Measurements from ENCODE around the gene PRR5L.

Gene PRR5L

GRCh38 chr11:36436064-36436463 is 140.0 kb downstream of the PRR5L start:
- DNase-seq (ENCODE audit: low read depth): no peak

DNA sequence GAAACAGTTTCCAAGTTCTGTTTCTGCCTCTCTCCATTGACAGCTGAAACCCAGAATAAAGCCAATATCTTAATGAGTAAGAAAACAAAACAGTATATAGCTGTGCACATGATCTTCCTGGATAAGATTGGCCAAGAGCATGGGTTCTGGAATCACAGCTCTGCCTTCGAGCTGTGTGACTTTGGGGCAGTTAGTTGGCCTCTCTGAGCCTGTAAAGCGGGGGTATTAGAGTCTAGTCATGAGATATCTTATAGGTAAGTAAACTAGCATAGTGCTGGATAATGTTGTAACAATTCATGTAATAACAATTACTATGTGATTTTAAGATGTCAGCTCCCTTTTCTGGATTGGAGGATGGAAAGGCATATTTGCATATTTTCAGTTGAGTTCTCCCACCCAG is 140.5 kb downstream of the PRR5L start:
- DNase-seq (ENCODE audit: low read depth): no peak

- no peak for DNase-seq (ENCODE audit: low read depth)
Measured at GRCh38 chr11:36437413-36437812, 141.3 kb downstream of the PRR5L start.

DNA sequence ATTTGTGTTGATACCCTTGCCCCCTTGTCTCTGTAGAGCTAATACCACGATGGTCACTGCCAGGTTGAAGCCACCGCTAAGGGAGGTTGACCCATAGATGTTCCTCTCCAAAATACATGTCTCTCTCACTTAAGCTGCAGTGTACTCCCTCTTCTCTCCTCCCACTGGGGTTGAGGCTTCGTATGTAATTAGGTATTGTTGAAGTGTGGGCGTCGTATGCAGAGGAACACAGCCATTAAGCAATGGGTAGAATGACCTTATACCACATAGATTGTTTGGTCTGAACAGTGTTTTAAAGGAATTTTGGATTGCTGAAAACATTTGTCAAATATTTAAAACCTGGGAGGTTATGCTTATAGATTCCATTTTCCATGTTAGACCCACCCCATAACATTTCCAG is 142.0 kb downstream of the PRR5L start:
- no peak for DNase-seq (ENCODE audit: low read depth)

DNA sequence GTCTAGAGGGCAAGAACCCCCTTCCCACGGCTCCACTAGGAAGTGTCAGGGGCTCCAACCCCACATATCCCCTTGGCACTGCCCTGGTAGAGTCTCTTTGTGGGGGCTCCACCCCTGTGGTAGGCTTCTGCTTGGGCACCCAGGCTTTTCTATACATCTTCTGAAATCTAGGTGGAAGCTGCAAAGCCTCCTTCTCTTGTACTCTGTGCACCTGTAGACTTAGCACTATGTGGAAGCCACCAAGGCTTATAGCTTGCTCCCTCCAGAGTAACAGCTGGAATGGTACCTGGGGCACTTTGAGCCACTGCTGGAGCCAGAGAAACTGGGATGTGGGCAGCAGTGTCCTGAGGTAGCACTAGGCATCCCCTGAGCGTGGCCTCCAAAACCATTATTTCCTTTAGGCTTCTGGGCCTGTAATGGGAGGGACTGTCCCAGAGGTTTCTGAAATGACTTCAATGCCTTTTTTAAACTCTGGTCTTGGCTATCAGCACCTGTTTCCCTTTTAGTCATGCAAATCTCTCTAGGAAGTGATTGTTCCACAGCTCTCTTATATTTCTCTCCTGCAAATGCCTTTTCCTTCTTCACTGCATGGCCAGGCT is 145.6 kb downstream of the PRR5L start:
- DNase-seq (ENCODE audit: low read depth): no peak

GRCh38 chr11:36443661-36444060 is 147.6 kb downstream of the PRR5L start:
- DNase-seq (ENCODE audit: low read depth): no peak

- no peak for DNase-seq (ENCODE audit: low read depth)
Measured at GRCh38 chr11:36446135-36446534, 150.0 kb downstream of the PRR5L start.

- no peak for DNase-seq (ENCODE audit: low read depth)
Measured at GRCh38 chr11:36447514-36447913, 151.4 kb downstream of the PRR5L start.

DNA sequence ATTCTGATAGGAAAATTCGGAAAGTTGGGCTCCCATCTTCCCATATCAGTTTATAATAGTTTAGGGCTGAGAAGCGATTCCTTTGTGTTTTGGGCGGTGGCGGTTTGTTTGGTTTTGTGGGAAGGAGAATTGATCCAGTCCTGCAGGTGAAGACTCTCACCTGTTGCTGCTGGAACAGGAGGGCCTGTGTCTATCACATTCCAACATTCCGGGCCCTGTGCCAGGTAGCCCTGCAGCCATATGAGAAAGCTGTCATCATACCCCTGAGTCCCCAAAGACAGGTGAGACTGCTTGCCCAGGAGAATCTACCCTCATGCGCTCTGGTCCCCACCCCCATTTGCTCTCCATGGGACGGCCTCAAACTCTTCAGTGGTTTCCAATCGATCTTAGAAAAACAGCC is 151.9 kb downstream of the PRR5L start:
- DNase-seq (ENCODE audit: low read depth): no peak

GRCh38 chr11:36449561-36450096 is 153.5 kb downstream of the PRR5L start:
- no peak for DNase-seq (ENCODE audit: low read depth)

- no peak for DNase-seq (ENCODE audit: low read depth)
Measured at GRCh38 chr11:36450110-36450572, 154.1 kb downstream of the PRR5L start.

DNA sequence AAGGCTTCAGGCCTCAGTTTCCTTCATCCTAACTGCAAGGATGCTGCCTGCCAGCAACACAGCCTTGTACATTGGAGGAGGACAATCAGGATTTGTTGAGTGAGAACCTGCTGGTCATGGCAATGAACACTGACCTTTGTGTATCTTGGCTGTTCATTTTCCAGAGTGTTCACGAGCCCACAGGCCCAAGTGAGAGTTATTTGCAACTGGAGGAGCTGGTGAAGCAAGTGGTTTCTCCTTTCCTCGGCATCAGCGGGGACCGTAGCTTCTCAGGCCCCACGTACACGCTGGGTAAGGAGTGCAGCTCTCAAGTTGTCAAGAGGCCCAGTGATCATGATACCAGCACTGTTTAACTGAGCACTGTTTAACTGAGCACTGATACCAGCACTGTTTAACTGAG is 155.0 kb downstream of the PRR5L start:
- DNase-seq (ENCODE audit: low read depth): no peak

DNA sequence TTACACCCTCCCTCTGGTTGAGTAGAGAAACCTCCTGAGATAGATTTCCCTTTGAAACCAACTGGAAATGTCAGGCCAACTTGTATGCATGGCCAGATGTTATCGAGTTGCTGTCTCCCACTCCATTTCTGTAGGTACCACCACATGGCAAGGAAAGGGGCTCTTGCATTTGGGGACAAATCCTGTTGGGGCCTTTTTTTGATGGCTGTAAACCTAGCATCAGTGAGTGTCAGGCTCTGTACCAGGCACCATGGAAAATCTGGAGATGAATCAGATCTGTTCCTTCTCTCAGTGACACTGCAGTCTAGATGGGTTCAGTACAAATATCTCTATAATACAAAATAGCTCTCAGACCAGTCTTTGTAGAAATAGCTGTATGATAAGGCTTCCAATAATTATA is 155.6 kb downstream of the PRR5L start:
- DNase-seq (ENCODE audit: low read depth): no peak

DNA sequence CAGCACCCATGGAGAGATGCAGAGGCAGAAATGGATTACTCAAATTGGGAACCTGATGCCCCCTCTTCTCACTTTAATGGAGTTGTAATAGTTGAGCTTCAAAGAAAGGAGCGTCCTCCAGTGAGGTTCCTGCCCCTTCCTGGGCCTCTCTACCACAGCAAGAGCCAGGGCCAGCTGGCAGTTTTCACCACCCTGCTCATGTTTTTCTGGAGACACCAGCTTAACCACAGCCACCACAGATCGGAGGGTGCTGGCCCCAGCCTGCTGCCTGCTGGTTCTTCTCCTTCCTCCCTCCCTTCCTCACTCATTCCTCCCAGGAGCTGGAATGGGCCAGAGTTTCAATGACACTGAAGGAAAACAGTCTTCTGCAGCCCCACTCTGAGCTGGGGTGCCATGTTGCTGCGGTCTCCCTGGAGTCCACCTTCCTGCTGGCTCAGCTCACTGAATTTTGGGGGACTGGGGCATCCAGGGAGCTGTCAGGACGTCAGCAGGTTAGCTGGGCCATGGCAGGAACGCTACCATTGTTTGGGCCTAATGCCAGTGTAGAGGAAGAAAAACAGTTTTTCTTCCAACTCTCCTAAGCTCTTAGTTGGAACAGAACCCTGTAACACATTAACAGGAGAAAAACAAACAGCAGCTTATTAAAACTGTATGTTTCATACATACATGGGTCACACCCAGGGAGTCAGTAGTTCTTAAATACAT is 156.3 kb downstream of the PRR5L start:
- DNase-seq (ENCODE audit: low read depth): no peak

GRCh38 chr11:36452961-36453360 is 156.9 kb downstream of the PRR5L start:
- DNase-seq (ENCODE audit: low read depth): no peak

DNA sequence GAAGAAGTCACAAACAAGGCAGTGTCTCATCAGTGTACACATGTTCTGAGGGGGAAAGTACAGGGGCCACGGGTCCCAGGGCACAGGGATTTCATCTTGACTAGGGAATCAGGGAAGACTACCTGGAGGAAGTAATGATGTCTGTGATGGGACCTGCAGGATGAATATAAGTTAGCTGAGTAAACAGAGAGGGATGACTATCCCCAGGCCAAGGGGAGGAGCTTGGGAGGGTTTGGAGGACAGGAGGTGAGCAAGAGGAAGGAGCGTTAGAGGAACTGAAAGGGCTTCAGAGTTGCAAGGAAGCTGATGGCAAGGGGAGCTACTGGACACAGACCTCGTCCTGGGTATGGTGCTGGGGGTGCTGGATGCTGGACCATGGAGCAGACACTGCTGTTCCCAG is 157.6 kb downstream of the PRR5L start:
- no peak for DNase-seq (ENCODE audit: low read depth)

DNA sequence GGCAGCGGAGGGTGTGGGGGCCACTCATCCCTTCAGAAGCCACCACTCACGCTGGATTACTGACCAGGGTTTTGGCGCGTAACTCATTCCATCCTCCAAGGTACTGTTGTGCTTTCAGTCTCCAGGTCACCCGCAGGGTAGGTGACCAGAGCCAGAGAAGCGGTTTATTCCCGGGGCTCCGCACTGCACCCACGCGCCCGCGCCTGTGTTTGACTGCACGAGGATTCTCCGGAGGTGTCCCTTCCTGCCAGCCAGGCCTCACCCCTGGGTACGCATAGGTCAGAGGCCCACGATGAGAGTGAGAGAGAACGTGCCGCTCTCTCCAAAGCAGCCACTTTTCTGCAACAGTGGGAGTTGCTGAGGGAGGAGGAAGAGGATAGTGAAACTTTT is 158.5 kb downstream of the PRR5L start:
- DNase-seq (ENCODE audit: low read depth): no peak

GRCh38 chr11:36454941-36455631 is 159.0 kb downstream of the PRR5L start:
- DNase-seq (ENCODE audit: low read depth): no peak

- no peak for DNase-seq (ENCODE audit: low read depth)
Measured at GRCh38 chr11:36455658-36456111, 159.6 kb downstream of the PRR5L start.

DNA sequence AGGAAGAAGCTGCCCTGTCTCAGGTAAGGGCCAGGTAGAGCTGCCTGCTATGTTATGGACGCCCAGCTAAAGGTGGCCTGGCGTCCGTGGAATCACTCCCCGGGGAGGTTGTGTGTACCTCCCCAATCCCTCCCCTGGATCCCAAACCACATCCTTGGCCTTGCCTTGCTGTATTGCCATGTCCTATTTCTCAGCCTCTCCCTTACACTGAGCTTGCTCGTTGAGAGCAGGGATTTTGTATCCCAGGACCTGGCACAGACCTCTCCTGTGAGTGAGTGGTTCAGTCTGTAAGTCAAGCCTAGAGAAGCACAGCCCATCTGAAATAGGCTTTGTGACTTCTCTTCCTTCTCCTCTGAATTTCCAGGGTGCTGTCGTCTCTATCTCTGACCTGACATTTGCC is 160.1 kb downstream of the PRR5L start:
- no peak for DNase-seq (ENCODE audit: low read depth)

- DNase-seq (ENCODE audit: low read depth): no peak
Measured at GRCh38 chr11:36458129-36458915, 162.2 kb downstream of the PRR5L start.

- no peak for DNase-seq (ENCODE audit: low read depth)
Measured at GRCh38 chr11:36459046-36459445, 163.0 kb downstream of the PRR5L start.
